ENCODE results near the gene TMEM87B. TPM values are rescaled to one million over a fixed set of nuclear protein-coding genes. Genes with fewer than 3 reads are reported as not detected.

Gene TMEM87B
- total RNA-seq, 1 experiment from 2014 or later = 24.4 TPM

GRCh38 chr2:112019569-112019982 lies 35.5 kb upstream of the TMEM87B start:
- ChIA-PET CTCF (no interaction called here), POLR2A (ENCODE audit: unreplicated experiment) (interaction anchor here (0.7 kb wide), 1 partner anchor 315 kb away, joined by 4 read pairs; no protein-coding TSS in a partner anchor)

GRCh38 chr2:112020561-112020960 lies 34.5 kb upstream of the TMEM87B start:
- H3K79me2 ChIP-seq (ENCODE audit: low read depth) = no peaks in the 10 kb centered on the region
- no peaks in the 10 kb centered on the region for H3K36me3 ChIP-seq (ENCODE audit: low read depth)
- no peaks in the 10 kb centered on the region for H3K9me3 ChIP-seq (ENCODE audit: insufficient read depth, low read depth)
- no peaks in the 10 kb centered on the region for H3K9me2 ChIP-seq (ENCODE audit: insufficient read depth)
- no peak overlapping the region for H3K4me3 ChIP-seq
- no peak overlapping the region for H3K4me2 ChIP-seq
- TF ChIP-seq EZH2 (IDR thresholded peaks at IDR 0.05; ENCODE audit: low read depth) (no peak), CTCF (conservative IDR thresholded peaks at IDR 0.05) (0 out of 2 replicates have a peak, but pooled peaks have one; percentile 23)
- H2AFZ ChIP-seq = no peak overlapping the region
- no peak for DNase-seq
- H4K20me1 ChIP-seq (ENCODE audit: insufficient read depth) = no peaks in the 10 kb centered on the region
- CTCF ChIA-PET = no interaction called here
- peaks cover 31% of the 10 kb centered on the region for H3K4me1 ChIP-seq (replicated peaks; ENCODE audit: insufficient read depth)
- POLR2A ChIA-PET (ENCODE audit: unreplicated experiment) = no interaction called here
- intact Hi-C loops (cut with micrococcal nuclease; ENCODE audit: unreplicated experiment) = no loop called here
- BruUV-seq (replicated peaks) = no TSS peak
- H3F3A ChIP-seq (ENCODE audit: insufficient read depth, low read depth) = peaks cover 10% of the 10 kb centered on the region; the same call in 1 of the 2 replicates
- H3K27ac ChIP-seq = no peak overlapping the region
- H3K27me3 ChIP-seq (ENCODE audit: insufficient read depth, low read depth) = no peaks in the 10 kb centered on the region

More at GRCh38 chr2:112019569-112019982, 35.5 kb upstream of the TMEM87B start:
- Histone ChIP-seq H3K79me2 (ENCODE audit: low read depth) (no peaks in the 10 kb centered on the region), H3K4me2 (peak overlapping the region; percentile 32; the same call in 1 of the 2 replicates), H3K36me3 (ENCODE audit: low read depth) (no peaks in the 10 kb centered on the region), H3K27ac (no peak overlapping the region), H3F3A (ENCODE audit: insufficient read depth, low read depth) (peaks cover 20% of the 10 kb centered on the region), H3K9me2 (ENCODE audit: insufficient read depth) (no peaks in the 10 kb centered on the region), H3K4me3 (no peak overlapping the region), H4K20me1 (ENCODE audit: insufficient read depth) (no peaks in the 10 kb centered on the region), H3K4me1 (replicated peaks; ENCODE audit: insufficient read depth) (peaks cover 40% of the 10 kb centered on the region), H3K27me3 (ENCODE audit: insufficient read depth, low read depth) (no peaks in the 10 kb centered on the region), H2AFZ (no peak overlapping the region), H3K9me3 (ENCODE audit: insufficient read depth, low read depth) (no peaks in the 10 kb centered on the region)
- BruUV-seq (replicated peaks) = no TSS peak
- DNase-seq = no peak
- TF ChIP-seq CTCF (conservative IDR thresholded peaks at IDR 0.05) (no peak), EZH2 (IDR thresholded peaks at IDR 0.05; ENCODE audit: low read depth) (no peak)
- intact Hi-C loops (cut with micrococcal nuclease; ENCODE audit: unreplicated experiment) = no loop called here

- TF ChIP-seq CTCF (conservative IDR thresholded peaks at IDR 0.05) (no peak), EZH2 (IDR thresholded peaks at IDR 0.05; ENCODE audit: low read depth) (no peak)
- CTCF ChIA-PET = no interaction called here
- no peaks in the 10 kb centered on the region for H3K27me3 ChIP-seq (ENCODE audit: insufficient read depth, low read depth)
Observed at GRCh38 chr2:112021290-112021689, 33.8 kb upstream of the TMEM87B start.

More at GRCh38 chr2:112021290-112021689, 33.8 kb upstream of the TMEM87B start:
- DNase-seq = no peak
- Histone ChIP-seq H3K27ac (no peak overlapping the region), H3K4me3 (no peak overlapping the region), H3K4me1 (replicated peaks; ENCODE audit: insufficient read depth) (peaks cover 25% of the 10 kb centered on the region), H3K9me2 (ENCODE audit: insufficient read depth) (no peaks in the 10 kb centered on the region), H3K9me3 (ENCODE audit: insufficient read depth, low read depth) (no peaks in the 10 kb centered on the region), H3K4me2 (no peak overlapping the region), H3F3A (ENCODE audit: insufficient read depth, low read depth) (peaks cover 8% of the 10 kb centered on the region; the same call in 1 of the 2 replicates), H3K79me2 (ENCODE audit: low read depth) (no peaks in the 10 kb centered on the region), H4K20me1 (ENCODE audit: insufficient read depth) (no peaks in the 10 kb centered on the region), H2AFZ (no peak overlapping the region), H3K36me3 (ENCODE audit: low read depth) (no peaks in the 10 kb centered on the region)
- no TSS peak for BruUV-seq (replicated peaks)
- intact Hi-C loops (cut with micrococcal nuclease; ENCODE audit: unreplicated experiment) = no loop called here
- POLR2A ChIA-PET (ENCODE audit: unreplicated experiment) = no interaction called here

Measured in PC-9 (cell line).